Panc1 (cell line): ENCODE results near the gene R3HDM4. TPM values are rescaled to one million over a fixed set of nuclear protein-coding genes. Genes with fewer than 3 reads are reported as not detected.

ENCODE experiments used
- ATAC-seq: fragments of 200-7000 bp; cut with Tn5 transposase; 2 replicates; pipeline ENCODE4 v1.9.1; 2020; ENCODE audit warnings: mild to moderate bottlenecking, moderate library complexity
- BruUV-seq: library from RNA; stranded (reverse); fragments of 400-500 nt; replicated peaks from 2 replicates; lab custom pipeline; 2021; lab: Mats Ljungman, UMichigan
- CTCF ChIA-PET: fragments of 300-600 bp; sonication (Branson Sonifier 250); formaldehyde crosslinking; loops from one replicate; lab custom pipeline; 2022; ENCODE audit warnings: antibody characterized with exemption; lab: Charles Lee
- POLR2A ChIA-PET: fragments of 300-600 bp; sonication (Branson Sonifier 250); formaldehyde crosslinking; loops from one replicate; lab custom pipeline; 2022; ENCODE audit warnings: antibody characterized with exemption; lab: Charles Lee
- DNase-seq: peaks from one replicate; pipeline ENCODE4 v3.0.0-alpha.2; 2010; ENCODE audit warnings: low read depth, low spot score
- H3K27ac ChIP-seq: 2 replicates; pipeline ENCODE4 v1.5.1; 2011; ENCODE audit warnings: mild to moderate bottlenecking, low read length, inconsistent platforms
- H3K27me3 ChIP-seq: fragments of 200-500 bp; sonication (Bioruptor generic); 2 replicates; pipeline ENCODE4 v1.6.0; 2014; ENCODE audit warnings: low read length, inconsistent platforms; ENCODE audit not compliant: control insufficient read depth, insufficient read depth
- H3K36me3 ChIP-seq: fragments of 200-500 bp; sonication (Bioruptor generic); 2 replicates; pipeline ENCODE4 v1.5.1; 2014; ENCODE audit warnings: inconsistent platforms, mild to moderate bottlenecking, low read length, moderate library complexity; ENCODE audit not compliant: control insufficient read depth, insufficient read depth
- H3K4me1 ChIP-seq: 2 replicates; pipeline ENCODE4 v1.5.1; 2011; ENCODE audit warnings: inconsistent platforms, mild to moderate bottlenecking, low read length, moderate library complexity; ENCODE audit not compliant: control insufficient read depth, insufficient read depth
- H3K4me3 ChIP-seq, 2 experiments: 2 replicates each; pipeline ENCODE4 v1.5.1; 2011 to 2012; ENCODE audit warnings: low read depth in 2 of 2, low read length in 2 of 2, mild to moderate bottlenecking in 2 of 2, inconsistent platforms in 1 of 2, moderate library complexity in 1 of 2
- H3K9me3 ChIP-seq: fragments of 200-500 bp; sonication (Bioruptor generic); 2 replicates; pipeline ENCODE4 v1.5.1; 2014; ENCODE audit warnings: low read depth, mild to moderate bottlenecking, inconsistent platforms, low read length, moderate library complexity; ENCODE audit not compliant: control insufficient read depth, insufficient read depth
- CTCF ChIP-seq: fragments of 450-650 bp; IDR thresholded peaks from 2 replicates; pipeline ENCODE4 v1.5.1; 2017; ENCODE audit warnings: mild to moderate bottlenecking
- POLR2AphosphoS5 ChIP-seq: IDR thresholded peaks from 2 replicates; pipeline ENCODE4 v1.6.1; 2012; ENCODE audit warnings: mild to moderate bottlenecking, low read depth, low read length, moderate library complexity
- REST ChIP-seq, 2 experiments: IDR thresholded peaks; 2 replicates each; pipeline ENCODE4 v1.6.1; 2011 to 2012; ENCODE audit warnings: low read depth in 2 of 2, control low read depth in 1 of 2, low read length in 1 of 2, mild to moderate bottlenecking in 1 of 2, moderate library complexity in 1 of 2; ENCODE audit not compliant: insufficient read depth in 1 of 2
- SIN3A ChIP-seq: IDR thresholded peaks from 2 replicates; pipeline ENCODE4 v1.6.1; 2012; ENCODE audit warnings: low read depth, mild to moderate bottlenecking, low read length, moderate library complexity, borderline replicate concordance; ENCODE audit not compliant: insufficient read depth
- TCF7L2 ChIP-seq: IDR thresholded peaks from 2 replicates; pipeline ENCODE4 v1.6.1; 2011; ENCODE audit warnings: mild to moderate bottlenecking, low read depth, low read length, inconsistent platforms
- in situ Hi-C: cut with HindIII; loops from 2 replicates; pipeline ENCODE4 v1.10.0; 2016; ENCODE audit warnings: low sequenced_read_pairs, low pct_unique_long_range_greater_than_20kb
- intact Hi-C: fragments of 100-400 bp; cut with micrococcal nuclease; formaldehyde crosslinking; loops from one replicate; pipeline ENCODE4 v1.10.0; 2022; ENCODE audit not compliant: unreplicated experiment
- total RNA-seq: library from RNA; stranded (reverse); gene quantifications from one replicate; pipeline ENCODE4 v1.2.1, GENCODE V29; 2021; ENCODE audit not compliant: unreplicated experiment

R3HDM4 gene
- total RNA-seq, 1 experiment from 2014 or later = 43.5 TPM

- in situ Hi-C loops = no loop called here
- BruUV-seq = no TSS peak
- Histone ChIP-seq H3K27me3 (no peaks in the 10 kb centered on the region), H3K27ac (no peak overlapping the region), H3K4me1 (no peaks in the 10 kb centered on the region), H3K4me3 (no peak overlapping the region), H3K9me3 (no peaks in the 10 kb centered on the region), H3K36me3 (no peaks in the 10 kb centered on the region)
- DNase-seq = no peak
- CTCF ChIA-PET = no interaction called here
- intact Hi-C loops = no loop called here
- TF ChIP-seq CTCF (no peak), SIN3A (no peak), POLR2AphosphoS5 (no peak), TCF7L2 (no peak), REST (IDR thresholded peaks at IDR 0.05; ENCODE audit: insufficient read depth in 1 of 2, low read depth in 2 of 2, low read length in 1 of 2) (no peak)
- POLR2A ChIA-PET = no interaction called here
- peak; percentile 71 for ATAC-seq
Observed at GRCh38 chr19:883661-884211, 29.3 kb downstream of the R3HDM4 start.

- no TSS peak for BruUV-seq
- Histone ChIP-seq H3K27ac (no peak overlapping the region), H3K9me3 (no peaks in the 10 kb centered on the region), H3K4me3 (no peak overlapping the region), H3K4me1 (no peaks in the 10 kb centered on the region), H3K36me3 (no peaks in the 10 kb centered on the region), H3K27me3 (no peaks in the 10 kb centered on the region)
- intact Hi-C loops = no loop called here
- POLR2A ChIA-PET = no interaction called here
- CTCF ChIA-PET = no interaction called here
- TF ChIP-seq CTCF (no peak), TCF7L2 (no peak), SIN3A (no peak), REST (IDR thresholded peaks at IDR 0.05; ENCODE audit: insufficient read depth in 1 of 2, low read depth in 2 of 2, low read length in 1 of 2) (no peak), POLR2AphosphoS5 (no peak)
- DNase-seq = no peak
- in situ Hi-C loops = no loop called here
- ATAC-seq = no peak
Observed at GRCh38 chr19:882871-883497, 30.0 kb downstream of the R3HDM4 start.
